ENCODE data around the gene PRRT4.
A peak's percentile ranks its signal among the peaks of the same experiment; 100 is the strongest.

PRRT4 gene

DNA sequence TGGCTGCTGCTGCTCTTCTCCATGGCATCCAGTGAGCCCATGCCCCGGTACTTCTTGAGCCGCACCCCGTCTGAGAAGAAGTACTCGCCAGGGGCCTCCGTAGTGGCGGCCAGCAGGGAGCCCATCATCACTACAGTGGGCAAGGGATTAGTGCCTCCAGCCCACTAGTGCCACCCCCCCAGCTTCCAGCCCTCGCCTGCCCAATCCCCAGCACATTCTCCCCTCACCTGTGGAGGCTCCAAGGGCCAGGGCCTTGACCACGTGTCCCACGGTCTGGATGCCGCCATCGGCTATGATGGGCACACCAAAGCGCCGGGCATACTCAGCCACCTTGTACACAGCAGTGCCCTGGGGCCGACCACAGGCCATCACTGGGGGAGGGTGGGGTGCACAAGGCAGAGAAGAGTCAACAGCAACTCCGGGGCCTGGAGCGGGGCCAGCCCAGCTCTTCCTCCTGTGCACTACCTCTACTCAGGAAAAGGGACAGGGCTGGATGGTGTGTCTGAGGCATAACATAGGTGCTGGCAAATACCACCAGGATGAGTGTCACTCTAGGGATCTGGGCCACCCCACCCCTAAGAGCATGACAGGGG is 33.5 kb upstream of the PRRT4 start:
- DNase-seq = no peak

DNA sequence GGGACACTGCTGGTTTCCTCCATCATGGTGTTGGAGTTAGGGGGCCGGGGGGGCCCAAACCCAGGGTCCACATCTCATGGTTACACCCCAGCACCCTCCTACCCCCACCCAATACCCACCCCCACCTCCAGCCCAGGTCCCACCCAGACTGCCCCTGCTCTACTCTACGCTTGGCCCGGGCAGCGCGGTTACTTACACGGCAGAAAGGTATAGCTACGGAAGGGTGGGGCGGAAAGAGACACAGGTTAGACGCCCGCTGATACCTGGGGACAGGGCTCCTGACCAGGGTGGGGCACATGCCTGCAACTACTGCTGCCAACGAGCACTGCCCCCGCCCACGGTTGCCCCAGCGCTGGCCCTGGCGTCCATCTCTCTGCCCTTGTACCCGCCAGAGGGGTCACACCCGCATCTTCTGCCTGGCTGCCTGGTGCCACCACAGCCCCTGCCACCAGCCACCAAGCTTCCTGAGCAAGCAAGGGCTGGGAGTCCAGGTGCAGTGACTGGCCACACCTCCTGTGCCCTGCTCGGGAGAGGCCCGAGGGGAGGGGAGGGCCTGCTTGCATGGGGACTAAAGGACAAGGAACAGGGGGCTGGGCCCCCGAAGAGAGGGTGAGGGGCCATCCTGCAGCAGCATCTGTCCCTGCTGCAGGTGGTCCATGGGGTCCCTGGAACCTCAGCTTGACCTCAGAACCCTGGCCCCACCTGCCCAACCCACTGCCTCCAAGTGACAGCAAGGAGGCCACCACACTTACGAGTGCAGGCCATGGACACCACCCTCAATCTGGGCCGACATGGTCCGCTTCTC is 32.2 kb upstream of the PRRT4 start:
- DNase-seq = no peak

DNA sequence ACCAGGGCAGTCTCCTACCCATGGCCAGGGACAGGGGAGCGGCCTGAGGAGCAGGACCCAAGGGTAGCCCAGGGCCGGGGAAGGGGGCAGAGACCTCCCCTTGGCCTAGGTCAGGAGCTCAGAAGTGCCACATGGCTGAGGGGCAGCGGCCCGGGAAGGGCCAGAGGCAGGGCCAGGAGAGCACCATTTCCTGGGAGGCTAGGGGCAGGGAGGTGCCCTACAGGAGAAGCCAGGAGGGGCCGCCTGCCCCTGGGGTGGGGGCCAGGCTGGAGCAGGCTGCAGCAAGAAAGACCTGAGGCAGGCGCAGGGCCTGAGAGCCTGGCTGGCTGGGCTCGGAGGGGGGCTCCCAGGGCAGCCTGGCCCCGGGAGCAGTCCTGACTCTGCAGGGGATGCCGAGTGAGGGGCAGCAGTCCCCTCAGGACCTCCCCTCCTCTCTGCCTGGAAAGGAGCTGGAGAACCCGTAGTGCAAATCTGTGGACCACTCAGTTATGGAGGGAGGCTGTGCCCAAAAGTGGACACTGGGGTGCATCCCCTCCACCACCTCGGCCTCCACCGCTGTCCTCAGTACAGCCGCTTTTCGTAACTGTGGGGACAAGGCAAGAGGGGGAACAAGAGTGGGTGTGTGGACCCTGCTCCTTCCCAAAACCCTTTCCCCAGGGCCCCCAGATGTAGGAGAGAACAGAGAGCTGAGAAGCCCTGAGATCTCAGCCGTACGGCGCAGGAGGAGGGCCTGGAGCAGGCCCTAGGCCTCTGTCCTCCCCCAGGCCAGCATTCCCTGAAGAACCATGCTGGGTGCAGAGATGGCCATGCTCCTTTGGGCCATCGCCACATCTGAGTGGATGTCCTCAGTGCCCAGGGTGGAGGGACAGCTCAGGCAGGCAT is 31.2 kb upstream of the PRRT4 start:
- no peak for DNase-seq

DNA sequence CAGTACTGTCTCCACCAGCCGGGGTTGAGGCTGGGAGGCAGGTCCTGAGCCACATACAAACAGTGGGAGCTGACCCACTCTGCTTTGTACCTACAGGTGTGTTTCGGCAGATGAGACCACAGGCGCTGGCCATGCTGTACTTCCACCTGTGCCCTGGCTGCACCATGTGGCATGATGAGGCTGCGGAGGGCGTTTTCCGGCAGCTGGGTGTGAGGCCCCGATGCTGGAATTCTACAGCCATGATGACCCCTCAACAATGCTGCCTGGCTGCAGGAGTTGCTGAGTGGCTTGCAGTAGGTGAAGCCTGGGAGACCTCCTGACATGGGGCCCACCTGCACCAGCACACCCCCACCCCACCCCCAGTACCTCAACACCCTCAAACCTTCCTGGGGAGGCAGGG is 30.3 kb upstream of the PRRT4 start:
- DNase-seq = no peak

DNA sequence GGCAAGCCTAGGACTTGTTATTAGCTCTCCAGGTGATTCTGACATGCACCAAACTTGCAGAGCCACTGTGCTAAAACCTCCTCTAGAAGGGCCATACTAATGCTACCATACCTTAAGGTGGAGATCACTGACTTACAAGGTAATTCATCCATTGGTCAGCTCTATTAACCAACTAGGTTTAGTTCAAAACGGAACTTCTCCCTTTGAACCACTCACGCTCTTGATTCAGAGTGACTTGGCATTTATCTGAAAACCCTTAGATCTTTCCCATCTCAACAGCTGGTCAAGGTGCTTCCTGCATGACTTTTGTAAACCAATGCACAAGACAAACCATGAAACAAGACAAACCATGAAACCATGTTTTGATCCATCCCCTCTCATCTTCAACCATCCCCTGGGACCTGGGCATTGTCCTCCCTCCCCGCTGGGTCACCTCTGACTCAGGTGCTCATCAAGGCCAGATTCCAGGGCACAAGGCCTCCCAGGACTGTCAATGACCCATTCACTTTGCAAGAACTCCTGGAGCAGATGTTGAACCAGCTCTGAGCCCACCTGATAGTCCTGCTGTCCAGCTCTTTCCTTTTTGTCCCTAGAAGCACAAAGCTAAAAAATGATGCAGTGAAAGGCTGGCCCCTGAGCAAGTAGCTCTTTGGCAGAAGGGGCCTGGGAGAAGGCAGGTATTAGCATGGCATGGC is 29.5 kb upstream of the PRRT4 start:
- no peak for DNase-seq

DNA sequence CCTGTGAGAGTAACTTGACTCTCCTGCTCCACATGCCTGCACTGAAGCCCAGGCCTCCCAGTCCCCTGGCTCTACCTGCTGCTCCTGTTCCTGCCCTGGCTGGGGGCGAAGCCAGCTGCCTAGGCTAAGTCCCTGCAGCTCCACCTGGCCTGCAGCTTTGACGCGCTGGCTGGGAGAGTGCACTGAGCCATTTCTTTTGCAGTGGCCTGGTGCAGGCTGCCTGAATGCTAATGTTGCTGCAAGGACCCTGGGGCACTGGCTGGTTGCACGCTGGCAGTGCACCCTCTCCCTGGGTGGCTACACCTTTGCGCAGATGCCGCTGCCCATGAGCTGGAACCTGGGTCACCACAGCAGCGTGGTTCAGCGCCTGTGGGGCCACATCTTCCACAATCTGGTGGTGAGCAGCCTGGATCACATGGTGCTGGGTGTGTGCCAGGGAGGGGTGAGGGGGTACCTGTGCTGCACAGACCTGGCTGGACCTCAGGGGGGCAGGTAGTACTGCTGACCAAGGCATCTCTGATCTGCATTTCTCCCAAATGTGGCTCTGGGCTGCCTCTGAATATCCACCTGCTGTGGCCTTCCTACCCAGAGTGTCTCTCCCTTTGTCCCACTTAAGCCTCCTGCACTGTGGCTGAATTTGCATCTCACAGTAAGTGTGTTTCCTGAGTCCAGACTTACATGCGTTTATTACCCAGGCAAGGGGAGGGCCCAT is 28.3 kb upstream of the PRRT4 start:
- DNase-seq = no peak

DNA sequence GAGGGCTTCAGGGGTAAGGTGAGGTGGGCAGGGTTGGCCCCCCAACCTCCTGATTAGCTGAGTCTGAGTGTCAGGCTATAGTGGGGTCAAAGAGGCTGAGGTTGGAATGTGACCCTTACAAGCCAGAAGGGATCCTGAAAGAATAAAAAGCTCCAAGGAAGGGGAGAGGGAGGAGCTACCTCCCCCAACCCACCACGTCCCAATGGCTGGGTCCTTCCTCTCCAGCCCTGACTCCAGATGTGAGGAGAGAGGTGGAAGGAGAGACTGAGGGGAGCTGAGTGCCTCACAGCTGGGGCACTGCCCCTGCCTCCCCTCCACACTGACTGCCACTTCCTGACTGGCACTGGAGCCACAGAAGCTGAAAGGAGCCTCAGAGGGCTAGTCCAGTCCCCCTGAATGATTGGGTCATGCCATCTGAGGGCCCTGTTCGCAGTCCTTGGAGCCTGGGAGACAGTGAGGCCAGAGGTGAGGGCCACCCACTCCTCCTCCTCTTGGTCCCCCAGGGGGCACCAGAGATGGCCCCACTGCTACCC is 27.7 kb upstream of the PRRT4 start:
- DNase-seq = no peak

DNA sequence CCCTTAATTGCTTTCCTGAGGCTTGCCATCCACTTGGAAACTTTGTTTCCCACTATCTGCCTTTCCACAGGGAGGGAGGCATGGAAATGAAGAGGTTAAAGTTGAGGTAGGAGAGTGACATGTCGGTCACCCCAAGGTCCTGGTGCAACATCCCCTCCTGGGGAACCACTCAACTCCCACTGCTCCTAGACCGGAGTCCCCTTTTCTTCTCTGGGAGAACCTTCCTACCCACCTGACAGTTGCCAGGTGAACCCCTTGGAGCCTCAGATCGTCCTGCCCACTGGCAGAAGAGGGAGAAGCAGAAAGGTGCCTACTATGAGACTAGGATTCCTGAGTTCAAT is 26.6 kb upstream of the PRRT4 start:
- DNase-seq = no peak

DNA sequence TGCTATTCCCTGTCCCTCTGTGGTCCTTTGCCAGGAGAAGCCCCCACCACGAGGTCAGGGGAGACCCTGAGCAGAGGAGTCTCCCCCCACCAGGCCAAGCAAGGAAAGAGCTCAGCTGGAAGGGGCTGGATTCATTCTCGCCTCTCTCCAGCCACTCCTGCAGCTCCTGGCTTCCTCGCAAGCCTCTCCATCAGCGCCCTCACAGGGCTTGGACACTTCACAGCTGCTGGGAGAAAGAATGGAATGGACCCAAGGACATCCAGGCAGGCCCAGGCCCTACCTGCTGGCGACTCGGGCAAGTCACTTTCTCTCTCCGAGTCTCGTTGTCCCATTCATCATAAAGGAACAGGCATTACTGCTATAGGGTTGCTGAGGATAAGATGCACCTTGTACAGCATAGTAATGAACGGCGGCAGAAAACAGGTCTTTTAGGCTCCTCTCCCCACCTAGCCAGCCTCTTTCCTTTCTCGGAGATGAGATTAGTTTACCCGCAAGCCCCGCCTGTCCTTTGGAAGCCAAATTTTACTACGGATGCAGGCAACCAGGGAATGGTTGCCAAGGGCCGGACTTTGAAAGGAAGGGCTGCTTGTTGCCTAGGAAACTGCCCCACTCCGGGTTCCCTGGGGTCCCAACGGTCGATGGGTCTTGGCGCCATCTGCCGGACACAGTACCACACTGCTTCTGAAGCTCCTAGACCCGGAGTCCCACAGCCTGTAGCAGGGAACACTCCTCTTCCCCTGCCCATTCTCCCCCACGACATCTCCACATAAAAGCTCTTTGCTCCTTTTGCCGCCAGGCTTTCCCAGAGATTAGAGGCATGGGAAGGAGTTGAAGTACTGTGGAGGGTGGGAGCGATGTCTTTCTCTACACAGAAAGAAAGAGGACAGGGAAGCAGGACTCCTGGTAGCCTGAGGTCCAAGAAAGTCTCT is 26.0 kb upstream of the PRRT4 start:
- DNase-seq = peak; percentile 66

DNA sequence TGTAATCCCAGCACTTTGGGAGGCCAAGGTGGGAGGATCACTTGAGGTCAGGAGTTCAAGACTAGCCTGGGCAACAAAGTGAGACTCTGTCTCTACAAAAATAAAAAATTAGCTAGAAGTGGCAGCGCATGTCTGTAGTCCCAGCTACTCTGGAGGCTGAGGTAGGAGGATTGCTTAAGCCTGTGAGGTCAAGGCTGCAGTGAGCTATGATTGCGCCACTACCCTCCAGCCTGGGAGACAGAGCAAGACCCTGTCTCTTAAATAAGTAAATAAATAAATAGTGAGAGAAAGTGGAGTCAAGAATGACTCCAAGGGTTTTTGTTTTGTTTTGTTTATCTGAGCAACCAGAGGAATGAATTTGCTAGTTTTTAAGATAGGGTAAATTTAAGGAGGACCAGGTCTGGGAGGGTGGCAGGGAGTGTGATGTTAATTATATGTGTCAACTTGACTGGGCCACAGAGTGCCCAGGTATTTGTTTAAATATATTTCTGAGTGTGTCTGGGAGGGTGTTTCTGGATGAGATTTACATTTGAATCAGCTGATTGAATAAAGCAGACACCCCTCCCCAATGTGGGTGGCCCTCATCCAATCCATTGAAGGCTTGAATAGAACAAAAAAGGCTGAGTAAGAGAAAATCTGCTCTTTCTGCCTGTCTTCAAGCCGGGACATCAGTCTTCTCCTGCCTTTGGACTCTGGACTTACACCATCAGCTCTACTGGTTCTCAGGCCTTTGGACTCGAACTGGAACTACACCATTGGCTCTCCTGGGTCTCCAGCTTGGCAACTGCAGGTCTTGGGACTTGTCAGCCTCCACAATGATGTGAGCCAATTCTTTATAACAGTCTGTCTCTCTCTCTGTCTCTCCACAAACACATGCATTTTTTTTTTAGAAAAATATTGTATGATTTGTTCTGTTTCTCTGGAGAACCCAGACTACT is 24.8 kb upstream of the PRRT4 start:
- no peak for DNase-seq

DNA sequence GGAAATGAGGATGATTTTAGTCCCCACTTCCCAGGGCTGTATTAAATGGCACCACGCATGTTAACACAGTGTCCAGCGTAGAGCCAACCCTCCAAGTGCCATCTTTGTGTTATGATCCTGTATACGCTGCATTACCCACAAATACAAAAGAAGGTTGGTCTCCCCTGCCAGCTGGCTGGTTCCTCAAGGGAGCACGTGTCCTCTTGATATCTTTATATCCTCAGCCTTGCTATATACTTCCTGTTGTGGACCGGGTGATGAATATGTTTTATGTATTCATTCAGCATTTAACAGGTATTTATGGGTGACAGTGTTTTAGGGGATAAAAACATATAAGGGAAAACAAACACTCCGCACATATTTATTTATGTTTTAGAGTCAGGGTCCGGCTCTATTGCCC is 23.2 kb upstream of the PRRT4 start:
- DNase-seq = no peak

DNA sequence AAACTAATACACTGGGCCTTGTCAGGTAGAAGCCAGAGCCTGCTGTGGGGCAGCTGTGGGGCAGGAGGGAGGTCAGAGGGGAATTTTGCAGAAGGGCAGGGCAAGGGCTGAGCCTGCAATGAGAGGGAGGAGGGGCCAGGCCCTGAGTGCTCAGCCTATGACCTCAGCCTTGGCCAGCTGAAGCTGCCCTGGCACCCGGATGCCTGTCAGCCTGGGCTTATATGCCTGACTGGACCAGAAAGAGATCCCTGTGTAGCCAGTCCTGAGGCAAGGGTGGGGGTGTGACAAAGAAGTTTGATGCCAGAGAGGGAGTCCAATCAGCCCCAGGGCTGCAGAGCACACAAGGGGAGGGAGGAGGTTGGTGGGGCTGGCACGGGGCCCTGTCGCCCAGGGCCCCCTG is 22.3 kb upstream of the PRRT4 start:
- DNase-seq = peak; percentile 26

DNA sequence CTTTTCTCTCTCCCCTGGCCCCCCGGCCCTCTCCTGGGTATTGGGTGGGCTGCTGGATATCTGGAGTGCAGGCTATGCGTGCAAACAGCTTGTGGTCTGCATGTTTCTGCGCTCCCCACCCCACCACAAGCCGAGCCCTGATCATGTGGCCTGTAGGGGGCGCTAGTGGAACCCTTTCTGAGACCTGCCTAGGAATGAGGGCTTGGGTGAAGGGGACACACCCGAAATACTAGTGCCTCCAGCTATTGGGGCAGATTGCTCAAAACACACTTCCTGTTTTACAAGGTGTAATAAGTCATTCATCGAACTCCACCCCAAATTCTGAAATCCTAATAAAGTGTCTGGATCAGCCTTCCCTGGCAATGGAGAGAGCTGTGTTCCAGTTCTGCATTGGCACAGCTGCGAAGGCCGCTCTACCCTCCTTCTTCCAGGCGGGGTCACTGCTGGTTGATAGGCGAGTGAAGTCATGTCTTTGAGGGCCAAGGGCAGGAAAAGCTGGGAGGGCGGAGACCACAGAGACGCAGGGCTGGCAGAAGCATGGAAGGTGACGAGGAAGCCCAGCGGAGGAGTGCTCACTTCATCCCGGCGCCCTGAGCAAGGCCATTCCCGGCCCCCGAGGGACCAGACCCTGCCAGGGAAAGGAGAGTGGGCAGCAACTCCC is 19.8 kb upstream of the PRRT4 start:
- DNase-seq = no peak

DNA sequence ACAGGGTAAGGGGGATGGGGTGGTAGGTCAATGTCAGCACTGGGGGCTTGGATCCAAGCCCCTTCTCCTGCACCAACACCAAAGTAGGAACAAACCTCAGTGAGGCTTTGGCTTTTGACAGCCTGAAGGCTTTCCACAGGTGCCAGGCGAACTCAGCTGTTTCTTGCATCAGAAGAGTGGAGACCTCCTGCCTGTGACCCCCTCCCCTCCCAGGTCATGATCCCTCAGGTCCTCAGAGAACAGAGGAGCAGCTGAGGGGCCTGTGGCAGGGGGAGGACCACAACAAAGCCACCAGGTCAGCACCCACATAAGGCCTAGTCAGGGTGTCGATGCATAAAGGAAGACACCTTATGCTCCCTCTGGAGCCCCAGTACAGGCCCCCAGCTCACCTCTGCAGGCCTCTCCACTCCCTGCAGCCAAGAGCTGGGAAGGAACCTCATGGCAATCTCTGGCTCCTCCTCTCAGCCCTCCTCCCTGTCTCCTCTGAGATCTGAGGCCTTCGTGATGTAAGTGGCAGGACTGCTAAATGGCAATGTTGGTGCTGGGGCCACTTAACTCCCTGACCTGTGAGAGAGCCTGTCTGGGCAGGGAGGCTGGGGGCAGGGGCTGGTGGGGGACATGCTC is 19.1 kb upstream of the PRRT4 start:
- no peak for DNase-seq

DNA sequence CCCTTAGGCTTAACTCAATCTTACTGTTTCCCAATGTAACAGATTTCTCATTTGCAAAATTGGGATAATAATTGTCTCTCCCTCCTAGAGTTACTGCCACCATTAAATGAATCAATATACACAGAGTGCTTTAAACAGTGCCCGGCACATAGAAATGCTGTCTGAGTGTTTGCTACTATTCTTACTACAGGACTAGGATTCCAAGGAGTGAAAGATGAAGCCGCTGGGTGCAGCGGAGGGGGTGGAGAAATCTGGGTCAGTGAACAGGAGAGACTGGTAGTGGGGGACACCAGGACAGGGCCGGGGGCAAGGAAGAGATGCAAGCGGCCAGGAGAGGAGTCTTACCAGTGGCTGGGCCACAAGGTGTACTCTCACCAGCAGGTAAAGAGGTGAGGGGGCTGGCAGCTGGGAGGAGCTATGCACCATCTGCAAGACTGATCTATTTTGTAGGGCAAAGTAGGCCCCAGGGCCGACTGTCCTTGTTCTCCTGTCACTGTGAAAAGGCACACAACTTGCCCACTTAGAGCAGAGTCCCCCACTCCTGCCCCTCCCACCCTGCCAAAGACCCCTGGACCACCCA is 18.5 kb upstream of the PRRT4 start:
- no peak for DNase-seq

DNA sequence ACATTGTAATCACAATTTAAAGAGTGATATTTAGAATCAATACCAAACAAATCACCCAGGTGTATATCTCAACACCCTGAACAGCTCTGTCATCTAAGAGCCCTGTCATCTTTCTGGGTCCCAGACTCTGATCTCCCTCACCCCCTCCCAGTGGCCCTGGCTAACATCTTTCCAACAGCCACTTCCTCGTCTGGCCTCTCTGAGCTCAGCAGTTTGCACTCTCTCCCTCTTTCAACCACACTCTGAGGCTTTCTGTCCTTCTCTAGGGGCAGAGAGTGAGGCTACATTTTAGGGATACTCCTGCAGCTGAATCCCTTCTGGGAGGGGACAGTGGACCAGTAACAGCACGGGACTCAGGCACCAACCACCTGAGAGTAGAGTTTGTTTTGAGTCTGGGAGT is 17.1 kb upstream of the PRRT4 start:
- no peak for DNase-seq

DNA sequence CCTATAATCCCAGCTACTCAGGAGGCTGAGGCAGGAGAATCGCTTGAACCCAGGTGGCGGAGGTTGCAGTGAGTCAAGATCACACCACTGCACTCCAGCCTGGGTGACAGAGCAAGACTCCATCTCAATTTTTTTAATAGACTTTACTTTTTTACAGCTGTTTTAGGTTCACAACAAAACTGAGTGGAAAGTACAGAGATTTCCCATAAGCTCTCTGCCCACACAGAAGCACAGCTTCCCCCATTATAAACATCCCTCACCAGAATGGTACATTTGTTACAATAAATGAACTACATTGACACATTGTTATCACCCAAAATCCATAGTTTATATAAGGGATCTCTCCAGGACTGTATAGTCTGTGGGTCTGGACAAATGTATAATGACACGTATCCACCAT is 14.6 kb upstream of the PRRT4 start:
- DNase-seq = no peak

DNA sequence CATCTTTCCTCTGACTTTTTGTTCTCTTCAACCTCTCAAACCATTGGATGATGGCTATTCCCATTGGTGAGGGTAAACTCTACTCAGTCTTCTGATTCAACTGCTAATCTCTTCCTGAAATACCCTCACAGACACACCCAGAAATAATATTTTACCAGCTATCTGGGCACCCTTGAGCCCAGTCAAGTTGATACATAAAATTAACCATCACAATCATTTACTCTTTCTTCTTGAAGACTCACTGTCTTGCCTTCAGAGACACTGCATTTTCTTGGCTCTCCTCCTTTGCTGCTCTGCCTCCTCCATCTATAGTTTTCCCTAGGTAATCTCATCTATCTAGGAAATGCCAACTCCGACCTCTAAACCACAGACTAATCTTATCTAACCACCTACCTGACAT is 12.6 kb upstream of the PRRT4 start:
- no peak for DNase-seq

DNA sequence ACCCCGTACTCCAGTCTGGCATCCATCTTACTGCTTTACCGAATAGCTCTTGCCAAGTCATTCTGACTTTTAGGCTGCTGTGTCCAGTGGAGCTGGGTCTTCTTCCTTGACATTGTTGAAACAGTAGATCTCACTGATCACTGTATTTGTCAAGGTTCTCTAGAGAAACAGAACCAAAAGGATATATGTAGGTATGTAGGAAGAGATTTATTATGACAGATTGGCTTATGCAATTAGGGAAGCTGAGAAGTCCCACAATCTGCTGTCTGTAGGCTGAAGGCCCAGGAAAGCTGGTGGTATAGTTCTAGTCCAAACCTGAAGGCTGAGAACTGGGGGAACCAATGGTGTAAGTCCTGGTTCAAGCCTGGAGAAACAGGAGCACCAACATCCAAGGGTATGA is 12.1 kb upstream of the PRRT4 start:
- DNase-seq = no peak
